Measurements from ENCODE around the gene PCYT1A.

PCYT1A gene

GRCh38 chr3:196220587-196220986 is 66.9 kb downstream of the PCYT1A start:
- H3K4me1 ChIP-seq (ENCODE audit: insufficient read depth, low read length) = peaks cover 27% of the 10 kb centered on the region
- ATAC-seq (ENCODE audit: insufficient read depth, low read depth) (no peak), DNase-seq (no peak)
- no peaks in the 10 kb centered on the region for H3K79me2 ChIP-seq (ENCODE audit: insufficient read depth, low read length)
- H2AFZ ChIP-seq (ENCODE audit: low read depth, low read length) = no peak overlapping the region
- H3K4me3 ChIP-seq (ENCODE audit: low read depth in 1 of 2, low read length in 2 of 2) = no peak overlapping the region
- no peaks in the 10 kb centered on the region for H3K36me3 ChIP-seq (ENCODE audit: insufficient read depth, low read length)
- no peak overlapping the region for H3K9ac ChIP-seq (ENCODE audit: low read depth, low read length)
- no peak for TF ChIP-seq EZH2 (IDR thresholded peaks at IDR 0.05; ENCODE audit: borderline replicate concordance, low read depth, low read length, severe bottlenecking)
- TF ChIP-seq, protein P1, sequence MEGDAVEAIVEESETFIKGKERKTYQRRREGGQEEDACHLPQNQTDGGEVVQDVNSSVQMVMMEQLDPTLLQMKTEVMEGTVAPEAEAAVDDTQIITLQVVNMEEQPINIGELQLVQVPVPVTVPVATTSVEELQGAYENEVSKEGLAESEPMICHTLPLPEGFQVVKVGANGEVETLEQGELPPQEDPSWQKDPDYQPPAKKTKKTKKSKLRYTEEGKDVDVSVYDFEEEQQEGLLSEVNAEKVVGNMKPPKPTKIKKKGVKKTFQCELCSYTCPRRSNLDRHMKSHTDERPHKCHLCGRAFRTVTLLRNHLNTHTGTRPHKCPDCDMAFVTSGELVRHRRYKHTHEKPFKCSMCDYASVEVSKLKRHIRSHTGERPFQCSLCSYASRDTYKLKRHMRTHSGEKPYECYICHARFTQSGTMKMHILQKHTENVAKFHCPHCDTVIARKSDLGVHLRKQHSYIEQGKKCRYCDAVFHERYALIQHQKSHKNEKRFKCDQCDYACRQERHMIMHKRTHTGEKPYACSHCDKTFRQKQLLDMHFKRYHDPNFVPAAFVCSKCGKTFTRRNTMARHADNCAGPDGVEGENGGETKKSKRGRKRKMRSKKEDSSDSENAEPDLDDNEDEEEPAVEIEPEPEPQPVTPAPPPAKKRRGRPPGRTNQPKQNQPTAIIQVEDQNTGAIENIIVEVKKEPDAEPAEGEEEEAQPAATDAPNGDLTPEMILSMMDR (IDR thresholded peaks at IDR 0.05; ENCODE audit: borderline replicate concordance, extremely low read depth, low read length, poor library complexity, severe bottlenecking) = no peak
- no peak overlapping the region for H3K4me2 ChIP-seq (ENCODE audit: insufficient read depth, low read length)
- no peaks in the 10 kb centered on the region for H3K27me3 ChIP-seq (ENCODE audit: insufficient read depth, low read length, poor library complexity)
- H4K20me1 ChIP-seq (ENCODE audit: insufficient read depth, low read length) = no peaks in the 10 kb centered on the region
- no peak overlapping the region for H3K27ac ChIP-seq (ENCODE audit: low read length)
- no peaks in the 10 kb centered on the region for H3K9me3 ChIP-seq (ENCODE audit: insufficient read depth, low read length, severe bottlenecking)

DNA sequence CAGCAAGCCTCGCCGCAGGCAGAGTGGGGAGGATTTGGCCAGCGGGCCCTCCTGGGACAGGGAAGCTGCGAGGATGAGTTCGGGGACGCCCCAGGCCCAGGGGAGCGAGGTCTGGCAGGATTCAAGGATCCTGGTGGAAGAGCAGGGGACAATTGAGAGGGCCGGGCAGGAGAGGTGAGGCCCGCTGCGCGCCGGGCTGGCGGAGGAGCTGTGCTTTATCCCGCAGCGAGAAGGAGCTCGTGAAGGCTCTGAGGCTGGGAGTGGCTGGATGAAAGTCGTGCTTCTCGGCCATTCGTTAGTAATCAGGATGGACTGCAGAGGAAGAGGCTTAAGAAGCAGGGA is 67.6 kb downstream of the PCYT1A start:
- TF ChIP-seq EZH2 (IDR thresholded peaks at IDR 0.05; ENCODE audit: borderline replicate concordance, low read depth, low read length, severe bottlenecking) = no peak
- TF ChIP-seq, protein P1 (IDR thresholded peaks at IDR 0.05; ENCODE audit: borderline replicate concordance, extremely low read depth, low read length, poor library complexity, severe bottlenecking) = no peak
- H3K4me3 ChIP-seq (ENCODE audit: low read depth in 1 of 2, low read length in 2 of 2) = peak overlapping the region in 1 of 2 experiments; percentile 46; a peak in 1 of 4 replicates
- H3K36me3 ChIP-seq (ENCODE audit: insufficient read depth, low read length) = no peaks in the 10 kb centered on the region
- peak overlapping the region; percentile 9 for H3K27ac ChIP-seq (ENCODE audit: low read length)
- H3K4me2 ChIP-seq (ENCODE audit: insufficient read depth, low read length) = peak overlapping the region; percentile 63
- peaks cover 27% of the 10 kb centered on the region for H3K4me1 ChIP-seq (ENCODE audit: insufficient read depth, low read length)
- no peaks in the 10 kb centered on the region for H3K9me3 ChIP-seq (ENCODE audit: insufficient read depth, low read length, severe bottlenecking)
- H3K27me3 ChIP-seq (ENCODE audit: insufficient read depth, low read length, poor library complexity) = no peaks in the 10 kb centered on the region
- DNase-seq (no peak), ATAC-seq (ENCODE audit: insufficient read depth, low read depth) (no peak)
- peak overlapping the region; percentile 36 for H2AFZ ChIP-seq (ENCODE audit: low read depth, low read length)
- H3K79me2 ChIP-seq (ENCODE audit: insufficient read depth, low read length) = no peaks in the 10 kb centered on the region
- H3K9ac ChIP-seq (ENCODE audit: low read depth, low read length) = peak overlapping the region; percentile 1; the same call in 1 of the 2 replicates
- no peaks in the 10 kb centered on the region for H4K20me1 ChIP-seq (ENCODE audit: insufficient read depth, low read length)

- peak overlapping the region; percentile 63 for H3K4me2 ChIP-seq (ENCODE audit: insufficient read depth, low read length)
- peak; percentile 95 for ATAC-seq (ENCODE audit: insufficient read depth, low read depth)
- peak overlapping the region in 1 of 2 experiments; percentile 46; a peak in 2 of 4 replicates for H3K4me3 ChIP-seq (ENCODE audit: low read depth in 1 of 2, low read length in 2 of 2)
- H3K9me3 ChIP-seq (ENCODE audit: insufficient read depth, low read length, severe bottlenecking) = no peaks in the 10 kb centered on the region
- H3K4me1 ChIP-seq (ENCODE audit: insufficient read depth, low read length) = peaks cover 27% of the 10 kb centered on the region
- no peaks in the 10 kb centered on the region for H3K27me3 ChIP-seq (ENCODE audit: insufficient read depth, low read length, poor library complexity)
- no peaks in the 10 kb centered on the region for H3K36me3 ChIP-seq (ENCODE audit: insufficient read depth, low read length)
- H2AFZ ChIP-seq (ENCODE audit: low read depth, low read length) = peak overlapping the region; percentile 36
- H3K27ac ChIP-seq (ENCODE audit: low read length) = peak overlapping the region; percentile 9
- no peaks in the 10 kb centered on the region for H3K79me2 ChIP-seq (ENCODE audit: insufficient read depth, low read length)
- TF ChIP-seq EZH2 (IDR thresholded peaks at IDR 0.05; ENCODE audit: borderline replicate concordance, low read depth, low read length, severe bottlenecking) = no peak
- TF ChIP-seq, protein P1 (IDR thresholded peaks at IDR 0.05; ENCODE audit: borderline replicate concordance, extremely low read depth, low read length, poor library complexity, severe bottlenecking) = peak; percentile 27
- no peaks in the 10 kb centered on the region for H4K20me1 ChIP-seq (ENCODE audit: insufficient read depth, low read length)
- peak overlapping the region; percentile 1; the same call in 1 of the 2 replicates for H3K9ac ChIP-seq (ENCODE audit: low read depth, low read length)
- peak; percentile 73 for DNase-seq
Measured at GRCh38 chr3:196219194-196219969, 68.1 kb downstream of the PCYT1A start.

Measured in DND-41 (cell line).